Osteoblast (primary cell): Measurements from ENCODE around the gene YIPF2. TPM values are rescaled to one million over a fixed set of nuclear protein-coding genes. Genes with fewer than 3 reads are reported as not detected.
"Not testable (repeated sequence)": the region's sequence is repeated elsewhere in the genome, so short reads cannot be mapped to it uniquely, and the experiment has no call there.

ENCODE experiments used
- DNase-seq: peaks from one replicate; pipeline ENCODE4 v3.0.0; 2011; ENCODE audit warnings: low spot score, mixed read lengths; ENCODE audit not compliant: insufficient read length; ENCODE audit errors: missing footprints
- H2AFZ ChIP-seq: 2 replicates; pipeline ENCODE4 v1.6.0; 2011; ENCODE audit warnings: mild to moderate bottlenecking, low read length
- H3K27ac ChIP-seq: 2 replicates; pipeline ENCODE4 v1.5.1; 2011; ENCODE audit warnings: mild to moderate bottlenecking, low read depth, low read length, moderate library complexity
- H3K27me3 ChIP-seq: 2 replicates; pipeline ENCODE4 v1.6.0; 2012; ENCODE audit warnings: mild to moderate bottlenecking, control low read depth, inconsistent platforms, low read length, moderate library complexity; ENCODE audit not compliant: insufficient read depth
- H3K36me3 ChIP-seq: 2 replicates; pipeline ENCODE4 v1.5.1; 2011; ENCODE audit warnings: mild to moderate bottlenecking, low read length, control low read depth, moderate library complexity; ENCODE audit not compliant: insufficient read depth
- H3K4me1 ChIP-seq: 2 replicates; pipeline ENCODE4 v1.5.1; 2011; ENCODE audit warnings: mild to moderate bottlenecking, low read length, control low read depth, moderate library complexity; ENCODE audit not compliant: insufficient read depth
- H3K4me2 ChIP-seq: 2 replicates; pipeline ENCODE4 v1.6.0; 2011; ENCODE audit warnings: mild to moderate bottlenecking, low read length; ENCODE audit not compliant: insufficient read depth
- H3K4me3 ChIP-seq: fragments of 200-600 bp; sonication (generic); 3 replicates; pipeline ENCODE4 v1.5.1; 2012; ENCODE audit warnings: mild to moderate bottlenecking, low read length, inconsistent platforms; ENCODE audit not compliant: insufficient read depth
- H3K79me2 ChIP-seq: 2 replicates; pipeline ENCODE4 v1.6.0; 2012; ENCODE audit warnings: mild to moderate bottlenecking, low read length, control low read depth, inconsistent platforms; ENCODE audit not compliant: insufficient read depth
- H3K9me3 ChIP-seq: 2 replicates; pipeline ENCODE4 v1.5.1; 2011; ENCODE audit warnings: low read depth, low read length, control low read depth
- H4K20me1 ChIP-seq: 2 replicates; pipeline ENCODE4 v1.6.0; 2012; ENCODE audit warnings: mild to moderate bottlenecking, low read length, control low read depth; ENCODE audit not compliant: insufficient read depth
- CTCF ChIP-seq: IDR thresholded peaks from 2 replicates; pipeline ENCODE4 v1.5.1; 2011; ENCODE audit warnings: mild to moderate bottlenecking, low read depth, low read length, moderate library complexity; ENCODE audit errors: extremely low read depth
- total RNA-seq: library from RNA; depleted of rRNA; stranded (reverse); fragments of >200 nt; gene quantifications from 2 replicates; pipeline ENCODE4 v1.2.3, GENCODE V29; 2012

The YIPF2 gene
- total RNA-seq, 1 donor, result 126 TPM

- no peak for DNase-seq
- Histone ChIP-seq H3K27ac (no peak overlapping the region), H3K4me3 (no peak overlapping the region), H3K9me3 (no peaks in the 10 kb centered on the region), H3K79me2 (no peaks in the 10 kb centered on the region), H3K36me3 (no peaks in the 10 kb centered on the region), H2AFZ (no peak overlapping the region), H3K27me3 (no peaks in the 10 kb centered on the region), H4K20me1 (no peaks in the 10 kb centered on the region), H3K4me2 (no peak overlapping the region), H3K4me1 (no peaks in the 10 kb centered on the region)
- TF ChIP-seq CTCF, result no peak
Observed at GRCh38 chr19:10946958-10947657, 18.7 kb upstream of the YIPF2 start.

GRCh38 chr19:10945264-10945663 is 16.8 kb upstream of the YIPF2 start:
- Histone ChIP-seq H2AFZ (no peak overlapping the region), H4K20me1 (no peaks in the 10 kb centered on the region), H3K4me2 (no peak overlapping the region), H3K4me3 (no peak overlapping the region), H3K79me2 (no peaks in the 10 kb centered on the region), H3K27me3 (no peaks in the 10 kb centered on the region), H3K9me3 (no peaks in the 10 kb centered on the region), H3K27ac (no peak overlapping the region), H3K4me1 (no peaks in the 10 kb centered on the region), H3K36me3 (no peaks in the 10 kb centered on the region)
- TF ChIP-seq CTCF, result no peak
- DNase-seq, result no peak

DNA sequence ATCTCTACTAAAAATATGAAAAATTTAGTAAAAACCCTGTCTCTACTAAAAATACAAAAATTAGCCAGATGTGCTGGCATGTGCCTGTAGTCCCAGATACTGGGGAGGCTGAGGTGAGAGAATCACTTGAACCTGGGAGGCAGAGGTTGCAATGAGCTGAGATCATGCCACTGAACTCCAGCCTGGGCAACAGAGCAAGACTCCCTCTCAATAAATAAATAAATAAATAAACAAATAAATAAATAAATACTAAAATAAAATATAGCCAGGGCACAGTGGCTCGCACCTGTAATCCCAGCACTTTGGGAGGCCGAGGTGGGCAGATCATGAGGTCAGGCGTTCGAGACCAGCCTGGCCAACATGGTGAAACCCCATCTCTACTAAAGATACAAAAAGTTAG is 15.0 kb upstream of the YIPF2 start:
- DNase-seq, H4K20me1 ChIP-seq, H3K4me2 ChIP-seq, H3K27me3 ChIP-seq, H3K27ac ChIP-seq, H3K4me3 ChIP-seq, H3K9me3 ChIP-seq, H3K79me2 ChIP-seq, H2AFZ ChIP-seq, H3K36me3 ChIP-seq, H3K4me1 ChIP-seq: not testable (repeated sequence)

DNA sequence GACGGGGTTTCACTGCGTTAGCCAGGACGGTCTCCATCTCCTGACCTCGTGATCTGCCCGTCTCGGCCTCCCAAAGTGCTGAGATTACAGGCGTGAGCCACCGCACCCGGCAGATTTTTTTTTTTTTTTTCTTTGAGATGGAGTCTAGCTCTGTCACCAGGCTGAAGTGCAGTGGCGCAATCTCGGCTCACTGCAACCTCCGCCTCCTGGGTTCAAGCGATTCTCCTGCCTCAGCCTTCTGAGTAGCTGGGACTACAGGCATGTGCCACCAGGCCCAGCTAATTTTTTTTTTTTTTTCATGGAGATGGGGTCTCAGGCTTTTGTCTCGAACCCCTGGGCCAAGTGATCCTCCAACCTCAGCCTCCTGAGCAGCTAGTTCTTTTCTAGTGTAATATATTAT is 13.2 kb upstream of the YIPF2 start:
- H3K27me3 ChIP-seq, H3K4me2 ChIP-seq, H4K20me1 ChIP-seq, H3K79me2 ChIP-seq, H3K27ac ChIP-seq, H3K4me3 ChIP-seq, H3K9me3 ChIP-seq, H3K36me3 ChIP-seq, H3K4me1 ChIP-seq, DNase-seq, H2AFZ ChIP-seq: not testable (repeated sequence)

- H3K36me3 ChIP-seq, result peaks cover 6% of the 10 kb centered on the region
Observed at GRCh38 chr19:10936661-10937084, 8.2 kb upstream of the YIPF2 start.

More at GRCh38 chr19:10936661-10937084, 8.2 kb upstream of the YIPF2 start:
- Histone ChIP-seq H3K4me3 (peak overlapping the region; percentile 46), H4K20me1 (peaks cover 3% of the 10 kb centered on the region), H3K27me3 (no peaks in the 10 kb centered on the region), H3K4me1 (peaks cover 5% of the 10 kb centered on the region), H2AFZ (peak overlapping the region; percentile 58), H3K79me2 (peaks cover 13% of the 10 kb centered on the region), H3K9me3 (no peaks in the 10 kb centered on the region), H3K27ac (no peak overlapping the region), H3K4me2 (peak overlapping the region; percentile 79)
- peak; percentile 79 for DNase-seq
- TF ChIP-seq CTCF, result peak; percentile 57
